ENCODE measurements around the gene MAGI2.

Gene MAGI2

DNA sequence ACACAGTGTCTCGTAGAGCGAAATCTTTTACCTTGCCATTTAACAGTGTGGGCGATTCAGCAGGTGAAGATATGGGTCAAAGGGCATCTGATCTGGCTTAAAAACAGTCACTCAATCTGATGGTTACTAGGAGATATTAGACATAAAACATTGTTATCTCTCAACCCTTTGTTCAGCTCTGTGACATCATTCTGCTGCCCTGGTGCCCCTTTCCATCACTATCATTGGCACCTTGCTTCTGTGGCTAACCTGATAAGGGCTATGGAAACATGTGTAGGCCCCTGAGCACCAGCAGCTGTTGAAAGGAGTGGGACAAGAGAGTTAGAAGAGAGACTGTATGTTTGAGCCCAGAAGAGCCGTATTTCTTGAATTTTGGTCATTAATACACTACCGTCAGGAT lies 1004.6 kb downstream of the MAGI2 start:
- no peak overlapping the region for H3K9ac ChIP-seq (ENCODE audit: low read depth, low read length)
- H4K20me1 ChIP-seq (ENCODE audit: insufficient read depth, low read length) = no peaks in the 10 kb centered on the region
- no peak overlapping the region for H3K4me2 ChIP-seq (ENCODE audit: insufficient read depth, low read length)
- no peak for DNase-seq
- H2AFZ ChIP-seq (ENCODE audit: low read depth, low read length) = no peak overlapping the region
- TF ChIP-seq, protein P1, sequence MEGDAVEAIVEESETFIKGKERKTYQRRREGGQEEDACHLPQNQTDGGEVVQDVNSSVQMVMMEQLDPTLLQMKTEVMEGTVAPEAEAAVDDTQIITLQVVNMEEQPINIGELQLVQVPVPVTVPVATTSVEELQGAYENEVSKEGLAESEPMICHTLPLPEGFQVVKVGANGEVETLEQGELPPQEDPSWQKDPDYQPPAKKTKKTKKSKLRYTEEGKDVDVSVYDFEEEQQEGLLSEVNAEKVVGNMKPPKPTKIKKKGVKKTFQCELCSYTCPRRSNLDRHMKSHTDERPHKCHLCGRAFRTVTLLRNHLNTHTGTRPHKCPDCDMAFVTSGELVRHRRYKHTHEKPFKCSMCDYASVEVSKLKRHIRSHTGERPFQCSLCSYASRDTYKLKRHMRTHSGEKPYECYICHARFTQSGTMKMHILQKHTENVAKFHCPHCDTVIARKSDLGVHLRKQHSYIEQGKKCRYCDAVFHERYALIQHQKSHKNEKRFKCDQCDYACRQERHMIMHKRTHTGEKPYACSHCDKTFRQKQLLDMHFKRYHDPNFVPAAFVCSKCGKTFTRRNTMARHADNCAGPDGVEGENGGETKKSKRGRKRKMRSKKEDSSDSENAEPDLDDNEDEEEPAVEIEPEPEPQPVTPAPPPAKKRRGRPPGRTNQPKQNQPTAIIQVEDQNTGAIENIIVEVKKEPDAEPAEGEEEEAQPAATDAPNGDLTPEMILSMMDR (IDR thresholded peaks at IDR 0.05; ENCODE audit: borderline replicate concordance, extremely low read depth, low read length, poor library complexity, severe bottlenecking) = no peak
- no peak for TF ChIP-seq EZH2 (IDR thresholded peaks at IDR 0.05; ENCODE audit: borderline replicate concordance, low read depth, low read length, severe bottlenecking)
- H3K36me3 ChIP-seq (ENCODE audit: insufficient read depth, low read length) = no peaks in the 10 kb centered on the region
- no peak overlapping the region for H3K4me3 ChIP-seq (ENCODE audit: low read depth in 1 of 2, low read length in 2 of 2)
- no peaks in the 10 kb centered on the region for H3K4me1 ChIP-seq (ENCODE audit: insufficient read depth, low read length)
- H3K9me3 ChIP-seq (ENCODE audit: insufficient read depth, low read length, severe bottlenecking) = no peaks in the 10 kb centered on the region
- ATAC-seq (ENCODE audit: insufficient read depth, low read depth) = no peak
- H3K79me2 ChIP-seq (ENCODE audit: insufficient read depth, low read length) = no peaks in the 10 kb centered on the region
- H3K27me3 ChIP-seq (ENCODE audit: insufficient read depth, low read length, poor library complexity) = no peaks in the 10 kb centered on the region
- H3K27ac ChIP-seq (ENCODE audit: low read length) = no peak overlapping the region

DNA sequence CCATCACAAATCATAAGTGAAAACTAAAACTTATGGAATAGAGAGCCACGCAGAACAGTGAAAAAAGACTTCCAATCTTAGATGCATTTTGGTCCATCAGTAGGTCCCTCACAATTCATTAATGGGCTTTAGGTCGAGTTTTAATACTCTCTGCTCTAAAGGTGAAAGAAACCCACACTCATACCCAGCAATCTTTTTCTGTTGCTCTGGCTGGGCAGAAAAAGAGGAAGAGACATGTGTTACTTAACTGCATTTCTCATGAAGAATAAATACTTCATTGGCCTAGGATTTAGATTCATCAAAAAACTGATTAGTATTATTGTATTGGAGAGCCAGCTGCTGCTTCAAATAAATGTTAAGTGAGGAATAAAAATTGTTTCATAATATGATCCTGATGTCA lies 1009.2 kb downstream of the MAGI2 start:
- Histone ChIP-seq H4K20me1 (ENCODE audit: insufficient read depth, low read length) (no peaks in the 10 kb centered on the region), H3K27ac (ENCODE audit: low read length) (no peak overlapping the region), H3K79me2 (ENCODE audit: insufficient read depth, low read length) (no peaks in the 10 kb centered on the region), H3K27me3 (ENCODE audit: insufficient read depth, low read length, poor library complexity) (no peaks in the 10 kb centered on the region), H3K4me2 (ENCODE audit: insufficient read depth, low read length) (no peak overlapping the region), H3K36me3 (ENCODE audit: insufficient read depth, low read length) (no peaks in the 10 kb centered on the region), H3K9me3 (ENCODE audit: insufficient read depth, low read length, severe bottlenecking) (no peaks in the 10 kb centered on the region), H3K4me3 (ENCODE audit: low read depth in 1 of 2, low read length in 2 of 2) (no peak overlapping the region), H3K4me1 (ENCODE audit: insufficient read depth, low read length) (no peaks in the 10 kb centered on the region), H2AFZ (ENCODE audit: low read depth, low read length) (no peak overlapping the region), H3K9ac (ENCODE audit: low read depth, low read length) (no peak overlapping the region)
- ATAC-seq (ENCODE audit: insufficient read depth, low read depth) = no peak
- TF ChIP-seq EZH2 (IDR thresholded peaks at IDR 0.05; ENCODE audit: borderline replicate concordance, low read depth, low read length, severe bottlenecking) = no peak
- TF ChIP-seq, protein P1 (IDR thresholded peaks at IDR 0.05; ENCODE audit: borderline replicate concordance, extremely low read depth, low read length, poor library complexity, severe bottlenecking) = no peak
- no peak for DNase-seq

DNA sequence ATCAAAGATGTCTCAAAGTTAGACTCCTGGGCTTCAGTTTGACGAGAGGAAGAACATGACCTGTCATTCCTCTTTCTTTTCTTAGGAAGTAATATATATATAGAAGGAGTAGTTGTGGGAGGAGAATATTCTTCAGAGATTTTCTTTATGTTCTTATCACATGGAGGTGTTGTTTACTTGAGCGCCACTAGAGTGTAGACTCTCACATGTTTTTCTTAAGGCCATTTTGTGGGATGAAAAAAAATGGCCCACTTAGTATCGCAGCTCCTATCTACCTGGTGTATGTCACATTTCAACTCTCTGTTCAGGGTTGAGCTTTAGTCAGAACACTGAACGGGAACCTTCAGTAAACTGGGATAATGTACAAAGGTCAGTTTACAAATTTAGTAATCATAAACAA lies 1009.7 kb downstream of the MAGI2 start:
- Histone ChIP-seq H4K20me1 (ENCODE audit: insufficient read depth, low read length) (no peaks in the 10 kb centered on the region), H3K9ac (ENCODE audit: low read depth, low read length) (no peak overlapping the region), H3K4me1 (ENCODE audit: insufficient read depth, low read length) (no peaks in the 10 kb centered on the region), H2AFZ (ENCODE audit: low read depth, low read length) (no peak overlapping the region; the same call in 1 of the 2 replicates), H3K4me2 (ENCODE audit: insufficient read depth, low read length) (no peak overlapping the region), H3K27me3 (ENCODE audit: insufficient read depth, low read length, poor library complexity) (no peaks in the 10 kb centered on the region), H3K79me2 (ENCODE audit: insufficient read depth, low read length) (no peaks in the 10 kb centered on the region), H3K36me3 (ENCODE audit: insufficient read depth, low read length) (no peaks in the 10 kb centered on the region), H3K27ac (ENCODE audit: low read length) (no peak overlapping the region), H3K9me3 (ENCODE audit: insufficient read depth, low read length, severe bottlenecking) (no peaks in the 10 kb centered on the region), H3K4me3 (ENCODE audit: low read depth in 1 of 2, low read length in 2 of 2) (no peak overlapping the region)
- ATAC-seq (ENCODE audit: insufficient read depth, low read depth) (no peak), DNase-seq (no peak)
- TF ChIP-seq, protein P1 (IDR thresholded peaks at IDR 0.05; ENCODE audit: borderline replicate concordance, extremely low read depth, low read length, poor library complexity, severe bottlenecking) = peak; percentile 15
- no peak for TF ChIP-seq EZH2 (IDR thresholded peaks at IDR 0.05; ENCODE audit: borderline replicate concordance, low read depth, low read length, severe bottlenecking)

DNA sequence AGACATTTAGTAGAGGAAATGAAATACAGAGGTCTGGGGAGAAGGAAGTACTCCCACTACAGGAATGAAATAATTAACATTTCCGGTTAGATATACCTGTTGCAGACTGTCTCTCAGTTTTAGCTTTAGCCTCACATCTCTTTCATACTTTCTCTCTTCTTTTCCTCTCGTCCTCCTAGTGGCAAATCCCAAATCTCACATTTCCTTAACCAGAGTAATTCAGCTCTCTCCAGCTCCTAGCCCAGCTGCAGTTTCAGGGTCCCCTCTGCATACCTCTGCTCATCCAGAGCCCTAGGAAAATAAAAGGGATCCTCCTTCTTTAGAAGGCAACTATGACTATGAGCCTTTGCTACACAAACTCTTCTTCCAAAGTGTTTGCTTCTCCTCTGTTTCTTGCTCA lies 1011.7 kb downstream of the MAGI2 start:
- TF ChIP-seq, protein P1 (IDR thresholded peaks at IDR 0.05; ENCODE audit: borderline replicate concordance, extremely low read depth, low read length, poor library complexity, severe bottlenecking) = no peak
- no peak for TF ChIP-seq EZH2 (IDR thresholded peaks at IDR 0.05; ENCODE audit: borderline replicate concordance, low read depth, low read length, severe bottlenecking)
- no peaks in the 10 kb centered on the region for H3K79me2 ChIP-seq (ENCODE audit: insufficient read depth, low read length)
- H3K4me3 ChIP-seq (ENCODE audit: low read depth in 1 of 2, low read length in 2 of 2) = no peak overlapping the region
- no peaks in the 10 kb centered on the region for H3K36me3 ChIP-seq (ENCODE audit: insufficient read depth, low read length)
- H3K9me3 ChIP-seq (ENCODE audit: insufficient read depth, low read length, severe bottlenecking) = no peaks in the 10 kb centered on the region
- no peak overlapping the region for H3K9ac ChIP-seq (ENCODE audit: low read depth, low read length)
- no peak overlapping the region for H3K27ac ChIP-seq (ENCODE audit: low read length)
- no peak for DNase-seq
- H4K20me1 ChIP-seq (ENCODE audit: insufficient read depth, low read length) = no peaks in the 10 kb centered on the region
- no peak overlapping the region for H2AFZ ChIP-seq (ENCODE audit: low read depth, low read length)
- no peak for ATAC-seq (ENCODE audit: insufficient read depth, low read depth)
- H3K27me3 ChIP-seq (ENCODE audit: insufficient read depth, low read length, poor library complexity) = no peaks in the 10 kb centered on the region
- no peaks in the 10 kb centered on the region for H3K4me1 ChIP-seq (ENCODE audit: insufficient read depth, low read length)
- H3K4me2 ChIP-seq (ENCODE audit: insufficient read depth, low read length) = no peak overlapping the region

All from DND-41 (cell line).